Adipocyte (in vitro differentiated cells): ENCODE measurements around the gene DMRT1.

Experiments used
- DNase-seq: peaks from one replicate; pipeline ENCODE4 v3.0.0-alpha.2; 2015; ENCODE audit warnings: low read depth
- H3K27me3 ChIP-seq: replicated peaks from 2 replicates; pipeline ENCODE4 v1.7.0; 2013; ENCODE audit warnings: mild to moderate bottlenecking, low read length, moderate library complexity; ENCODE audit not compliant: control insufficient read depth, insufficient read depth
- H3K36me3 ChIP-seq: 2 replicates; pipeline ENCODE4 v1.7.0; 2013; ENCODE audit warnings: low read length, mild to moderate bottlenecking, moderate library complexity; ENCODE audit not compliant: control insufficient read depth, insufficient read depth, severe bottlenecking
- H3K4me1 ChIP-seq: 2 replicates; pipeline ENCODE4 v1.7.0; 2013; ENCODE audit warnings: mild to moderate bottlenecking, low read length, moderate library complexity; ENCODE audit not compliant: control insufficient read depth, insufficient read depth
- H3K4me3 ChIP-seq: 2 replicates; pipeline ENCODE4 v1.7.0; 2013; ENCODE audit warnings: mild to moderate bottlenecking, low read length, moderate library complexity
- H3K9ac ChIP-seq: 2 replicates; pipeline ENCODE4 v1.7.0; 2013; ENCODE audit warnings: mild to moderate bottlenecking, low read length, moderate library complexity
- H3K9me3 ChIP-seq: 2 replicates; pipeline ENCODE4 v1.7.0; 2013; ENCODE audit warnings: mild to moderate bottlenecking, low read length, moderate library complexity; ENCODE audit not compliant: control insufficient read depth

The DMRT1 gene

DNA sequence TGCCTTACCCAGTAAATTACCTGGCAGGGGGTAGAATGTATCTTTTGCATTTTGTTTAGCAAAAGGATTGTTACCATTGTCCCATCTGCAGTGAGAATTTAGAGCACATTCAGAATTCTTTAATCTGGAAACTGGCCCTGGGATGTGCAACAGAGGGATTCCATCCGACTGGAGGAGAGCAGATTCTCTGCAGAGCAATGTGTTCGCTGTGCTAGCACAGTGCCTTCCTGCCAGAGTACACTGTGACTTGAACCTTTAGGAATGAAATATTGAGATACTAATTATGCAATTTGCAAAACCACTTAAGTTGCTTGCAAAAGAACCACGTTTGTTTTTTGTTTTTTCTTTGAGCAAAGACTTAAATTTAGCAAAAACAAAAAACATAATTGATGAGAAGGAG lies 22.5 kb upstream of the DMRT1 start:
- H3K9me3 ChIP-seq: no peaks in the 10 kb centered on the region
- no peaks in the 10 kb centered on the region for H3K36me3 ChIP-seq
- no peak overlapping the region for H3K9ac ChIP-seq
- H3K27me3 ChIP-seq: peaks cover 4% of the 10 kb centered on the region
- no peak overlapping the region for H3K4me3 ChIP-seq
- peaks cover 13% of the 10 kb centered on the region for H3K4me1 ChIP-seq
- peak; percentile 39 for DNase-seq

- Histone ChIP-seq H3K4me1 (no peaks in the 10 kb centered on the region), H3K36me3 (no peaks in the 10 kb centered on the region), H3K9ac (no peak overlapping the region), H3K27me3 (peaks cover 9% of the 10 kb centered on the region), H3K9me3 (no peaks in the 10 kb centered on the region), H3K4me3 (no peak overlapping the region)
- no peak for DNase-seq
Measured at GRCh38 chr9:826500-827280, 14.8 kb upstream of the DMRT1 start.

DNA sequence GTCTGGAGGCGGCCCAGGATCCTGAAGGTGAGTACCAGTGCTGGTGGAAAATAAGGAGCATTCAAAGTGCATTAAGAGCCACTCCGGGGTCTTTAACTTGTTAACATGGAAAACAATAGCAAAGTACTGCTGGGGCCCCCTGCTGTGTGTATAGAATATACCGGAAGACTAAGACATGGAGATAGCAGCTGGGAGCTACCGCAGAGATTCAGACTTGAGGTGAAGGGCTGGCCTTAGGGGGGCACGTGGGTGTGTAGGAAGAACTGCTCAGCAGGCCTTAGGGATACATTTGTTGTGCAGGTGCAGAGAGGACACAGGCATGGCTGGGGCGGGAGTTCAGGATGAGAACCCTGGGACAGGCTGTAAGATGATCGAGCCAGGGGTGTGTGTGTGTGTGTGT lies 1.2 kb upstream of the DMRT1 start:
- Histone ChIP-seq H3K36me3 (no peaks in the 10 kb centered on the region), H3K9me3 (no peaks in the 10 kb centered on the region), H3K27me3 (peaks cover 33% of the 10 kb centered on the region), H3K4me3 (no peak overlapping the region), H3K9ac (no peak overlapping the region), H3K4me1 (peaks cover 3% of the 10 kb centered on the region)
- no peak for DNase-seq

DNA sequence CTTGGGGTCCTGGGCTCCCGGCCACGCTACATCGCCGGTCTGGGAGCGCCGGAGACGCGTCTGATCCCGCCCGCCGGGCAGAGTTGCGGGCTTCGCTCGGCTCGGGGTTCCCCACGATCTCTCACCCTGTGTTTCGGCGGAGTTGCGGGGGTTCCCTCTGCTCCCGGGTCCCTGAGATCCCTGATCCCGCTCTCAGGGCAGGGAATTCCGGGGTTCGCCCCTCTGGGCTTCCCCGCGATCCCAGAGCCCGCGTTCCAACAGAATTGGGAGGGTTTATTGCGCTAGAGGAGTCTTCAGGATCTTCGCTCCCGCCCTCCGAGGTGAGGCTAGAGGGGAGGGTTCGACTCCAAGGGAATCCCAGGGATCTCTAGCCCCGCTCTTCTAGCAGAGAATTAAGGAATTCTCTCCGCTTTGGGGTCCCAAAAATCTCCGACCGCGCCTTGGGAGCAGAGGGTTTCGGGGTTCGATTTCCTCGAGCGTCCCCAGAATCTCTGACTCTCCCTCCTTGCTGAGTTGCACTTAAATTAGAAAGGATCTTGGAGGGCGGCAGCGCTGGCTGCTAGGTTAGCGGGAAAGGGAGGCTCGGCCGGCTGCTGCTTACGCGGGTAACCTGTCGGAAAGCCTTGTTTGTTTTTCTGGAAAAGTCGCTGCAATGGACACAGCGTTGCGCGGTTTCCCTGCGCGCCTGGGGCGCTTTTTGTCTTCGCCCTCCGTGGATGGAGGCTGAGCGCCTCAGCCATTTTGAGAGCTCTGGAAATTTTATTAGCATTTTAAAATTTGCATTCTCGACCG lies 1.3 kb downstream of the DMRT1 start:
- Histone ChIP-seq H3K27me3 (peaks cover 50% of the 10 kb centered on the region), H3K9ac (no peak overlapping the region), H3K4me3 (no peak overlapping the region), H3K9me3 (no peaks in the 10 kb centered on the region), H3K4me1 (peaks cover 3% of the 10 kb centered on the region), H3K36me3 (no peaks in the 10 kb centered on the region)
- no peak for DNase-seq

GRCh38 chr9:843427-843785 lies 1.9 kb downstream of the DMRT1 start:
- Histone ChIP-seq H3K36me3 (no peaks in the 10 kb centered on the region), H3K4me1 (peaks cover 3% of the 10 kb centered on the region), H3K27me3 (peaks cover 50% of the 10 kb centered on the region), H3K9me3 (no peaks in the 10 kb centered on the region), H3K9ac (no peak overlapping the region), H3K4me3 (no peak overlapping the region)
- DNase-seq: no peak

- no peak for DNase-seq
- Histone ChIP-seq H3K9me3 (no peaks in the 10 kb centered on the region), H3K36me3 (no peaks in the 10 kb centered on the region), H3K9ac (no peak overlapping the region), H3K27me3 (peaks cover 44% of the 10 kb centered on the region), H3K4me1 (no peaks in the 10 kb centered on the region), H3K4me3 (no peak overlapping the region)
Measured at GRCh38 chr9:846852-847251, 5.4 kb downstream of the DMRT1 start.

- no peaks in the 10 kb centered on the region for H3K9me3 ChIP-seq
- no peaks in the 10 kb centered on the region for H3K4me1 ChIP-seq
Measured at GRCh38 chr9:847505-847904, 6.0 kb downstream of the DMRT1 start.

DNA sequence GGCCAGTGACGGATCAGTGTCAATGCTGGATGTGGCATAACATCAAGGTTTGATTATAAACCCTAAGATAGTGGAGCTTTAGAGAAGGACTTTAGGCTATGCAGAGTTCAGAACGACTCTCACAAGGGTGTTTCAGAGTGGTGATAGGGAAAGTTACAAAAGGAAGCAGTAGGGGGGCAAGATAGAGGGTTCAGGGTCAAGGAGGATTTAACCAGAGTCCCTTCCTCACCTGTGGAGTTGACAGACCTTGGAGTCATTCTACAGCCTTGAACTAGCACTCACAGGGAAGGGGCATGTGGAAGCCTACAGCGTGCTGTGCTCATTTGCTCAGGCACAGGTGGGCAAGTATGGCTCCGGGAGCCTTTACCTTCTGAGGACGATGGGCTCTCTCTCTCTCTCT lies 7.9 kb downstream of the DMRT1 start:
- Histone ChIP-seq H3K27me3 (peaks cover 26% of the 10 kb centered on the region), H3K9ac (no peak overlapping the region), H3K9me3 (no peaks in the 10 kb centered on the region), H3K4me3 (no peak overlapping the region), H3K36me3 (no peaks in the 10 kb centered on the region), H3K4me1 (no peaks in the 10 kb centered on the region)
- DNase-seq: no peak

More at GRCh38 chr9:847505-847904, 6.0 kb downstream of the DMRT1 start:
- H3K27me3 ChIP-seq: peaks cover 42% of the 10 kb centered on the region
- H3K36me3 ChIP-seq: no peaks in the 10 kb centered on the region
- H3K9ac ChIP-seq: no peak overlapping the region
- H3K4me3 ChIP-seq: no peak overlapping the region
- DNase-seq: no peak

DNA sequence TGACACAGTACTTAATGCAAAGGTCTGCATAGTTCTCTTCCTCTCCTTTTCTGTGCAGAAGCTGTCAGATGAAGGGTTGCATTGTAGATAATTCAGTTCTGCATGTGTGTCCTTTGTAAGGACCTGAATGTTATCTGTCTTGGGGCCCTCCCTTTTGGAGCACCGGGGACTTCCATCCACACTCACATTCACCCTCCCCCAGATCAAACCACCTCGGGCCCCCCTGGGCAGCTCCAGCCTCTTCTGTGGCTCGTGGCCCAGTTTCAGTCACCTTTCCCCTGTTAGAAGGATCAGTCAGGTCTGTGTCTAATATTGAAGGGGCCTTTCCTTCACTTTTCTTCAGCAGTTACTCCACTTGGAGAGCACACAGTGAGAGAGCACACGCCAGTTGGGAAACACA lies 11.0 kb downstream of the DMRT1 start:
- Histone ChIP-seq H3K27me3 (peaks cover 8% of the 10 kb centered on the region), H3K9me3 (no peaks in the 10 kb centered on the region), H3K36me3 (no peaks in the 10 kb centered on the region), H3K9ac (no peak overlapping the region), H3K4me1 (no peaks in the 10 kb centered on the region), H3K4me3 (no peak overlapping the region)
- no peak for DNase-seq

DNA sequence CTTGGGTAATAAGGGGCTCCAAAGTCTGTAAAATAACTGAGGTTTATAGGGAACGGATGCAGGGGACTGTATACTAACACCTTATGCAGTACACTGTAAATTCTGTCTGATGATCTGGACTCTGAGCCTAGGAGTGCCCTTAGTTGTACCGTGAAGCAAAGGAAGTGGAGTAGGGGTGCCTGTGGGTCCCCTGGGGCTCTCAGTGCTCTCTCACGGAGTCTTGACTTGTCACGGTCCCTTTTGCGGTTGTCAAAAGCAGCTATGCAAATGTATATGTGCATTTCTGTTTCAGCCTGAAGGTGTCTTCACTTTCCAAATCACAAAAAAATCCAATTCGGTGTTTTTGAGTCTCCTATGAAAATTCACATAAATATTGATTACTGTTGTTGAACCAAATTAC lies 17.8 kb downstream of the DMRT1 start:
- Histone ChIP-seq H3K27me3 (peaks cover 5% of the 10 kb centered on the region), H3K36me3 (no peaks in the 10 kb centered on the region), H3K9me3 (no peaks in the 10 kb centered on the region), H3K9ac (no peak overlapping the region), H3K4me3 (no peak overlapping the region), H3K4me1 (no peaks in the 10 kb centered on the region)
- DNase-seq: no peak

GRCh38 chr9:860706-861105 lies 19.2 kb downstream of the DMRT1 start:
- no peaks in the 10 kb centered on the region for H3K9me3 ChIP-seq
- H3K4me1 ChIP-seq: no peaks in the 10 kb centered on the region
- no peaks in the 10 kb centered on the region for H3K36me3 ChIP-seq
- H3K4me3 ChIP-seq: no peak overlapping the region
- no peak for DNase-seq
- H3K9ac ChIP-seq: no peak overlapping the region
- peaks cover 5% of the 10 kb centered on the region for H3K27me3 ChIP-seq
